HG02588 (cell line): ENCODE results near the gene COG8.
"Not testable (repeated sequence)": the region's sequence is repeated elsewhere in the genome, so short reads cannot be mapped to it uniquely, and the experiment has no call there.

Experiments used
- ATAC-seq: cut with Tn5 transposase; IDR thresholded peaks from one replicate; pipeline ENCODE4 v1.9.1; 2021; ENCODE audit warnings: mild to moderate bottlenecking, moderate library complexity; ENCODE audit not compliant: unreplicated experiment

The COG8 gene

DNA sequence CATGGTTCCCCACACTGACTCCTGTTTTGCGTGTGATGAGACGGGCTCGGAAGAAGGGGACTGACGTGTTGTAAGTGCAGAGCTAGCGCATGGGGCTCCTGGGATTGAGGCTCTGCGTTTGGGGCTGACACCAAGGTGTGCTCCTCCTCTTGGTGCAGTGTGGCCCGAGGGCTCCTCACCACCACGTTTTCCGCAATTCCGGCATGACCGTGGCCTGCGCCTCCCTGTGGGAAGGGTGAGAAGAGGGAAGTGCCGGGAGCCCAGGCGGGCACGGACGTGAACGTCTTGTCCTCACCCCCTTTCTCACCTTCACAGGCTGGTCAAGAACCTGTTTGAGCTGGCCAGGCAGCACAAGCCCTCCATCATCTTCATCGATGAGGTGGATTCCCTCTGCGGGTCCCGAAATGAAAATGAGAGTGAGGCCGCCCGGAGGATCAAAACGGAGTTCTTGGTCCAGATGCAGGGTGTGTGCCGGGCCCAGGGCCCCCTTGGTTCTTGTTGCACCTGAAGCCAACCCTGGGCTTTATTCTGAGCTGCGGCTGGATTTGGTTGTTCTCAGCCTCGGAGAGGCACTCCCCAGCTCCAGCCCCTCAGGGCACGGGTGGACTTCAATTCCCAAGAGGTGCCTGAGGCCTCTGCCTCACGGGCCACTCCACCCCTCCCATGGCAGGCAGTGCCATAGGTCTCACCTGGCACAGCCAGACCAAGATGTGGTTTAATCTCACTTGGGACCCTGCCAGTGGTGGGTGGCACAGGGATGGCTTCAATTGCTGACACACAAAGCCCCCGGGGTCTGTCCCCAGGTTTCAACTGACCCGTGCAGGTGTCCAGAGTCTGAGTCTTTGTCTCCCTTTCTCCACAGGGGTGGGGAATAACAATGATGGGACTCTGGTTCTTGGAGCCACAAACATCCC is 19.3 kb downstream of the COG8 start:
- no peak for ATAC-seq

DNA sequence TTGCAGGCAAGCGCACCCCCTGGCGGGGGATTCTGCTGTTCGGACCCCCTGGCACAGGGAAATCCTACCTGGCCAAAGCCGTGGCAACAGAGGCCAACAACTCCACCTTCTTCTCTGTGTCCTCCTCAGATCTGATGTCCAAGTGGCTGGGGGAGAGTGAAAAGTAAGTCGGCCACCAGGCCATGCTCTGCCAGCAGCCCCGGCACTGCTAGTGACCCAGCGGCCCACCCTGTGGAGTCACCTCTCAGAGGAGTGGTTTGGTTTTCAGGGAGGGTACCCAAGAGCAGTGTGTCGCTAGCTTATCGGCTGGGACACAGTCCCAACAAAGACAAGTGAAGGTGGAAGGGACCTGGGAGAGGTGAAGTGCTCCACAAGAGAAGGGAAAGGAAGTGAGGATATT is 20.0 kb downstream of the COG8 start:
- no peak for ATAC-seq

GRCh38 chr16:69318911-69319289 is 20.5 kb downstream of the COG8 start:
- no peak for ATAC-seq

GRCh38 chr16:69318177-69318910 is 21.0 kb downstream of the COG8 start:
- no peak for ATAC-seq

DNA sequence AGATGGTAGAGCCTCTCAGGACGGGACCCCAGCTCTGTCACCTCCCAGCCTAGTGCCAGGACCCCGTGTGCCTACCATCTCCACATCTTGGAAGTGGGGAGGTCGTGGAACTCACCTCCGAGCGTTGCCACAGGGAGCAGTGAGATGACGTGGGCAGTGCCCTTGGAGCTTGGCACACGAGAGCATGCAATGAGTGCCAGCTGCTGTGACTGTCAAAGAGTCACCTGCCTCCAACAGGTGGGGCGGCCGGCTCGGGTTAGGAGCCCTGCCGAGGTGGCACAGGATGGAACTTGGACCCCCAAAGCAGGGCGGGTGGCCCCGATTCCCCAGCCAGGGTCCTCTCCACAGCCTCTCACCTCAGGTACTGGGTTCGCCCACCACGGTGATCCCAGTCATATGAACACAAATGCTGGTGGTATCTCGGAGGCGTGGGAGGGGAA is 22.7 kb downstream of the COG8 start:
- ATAC-seq, result no peak

DNA sequence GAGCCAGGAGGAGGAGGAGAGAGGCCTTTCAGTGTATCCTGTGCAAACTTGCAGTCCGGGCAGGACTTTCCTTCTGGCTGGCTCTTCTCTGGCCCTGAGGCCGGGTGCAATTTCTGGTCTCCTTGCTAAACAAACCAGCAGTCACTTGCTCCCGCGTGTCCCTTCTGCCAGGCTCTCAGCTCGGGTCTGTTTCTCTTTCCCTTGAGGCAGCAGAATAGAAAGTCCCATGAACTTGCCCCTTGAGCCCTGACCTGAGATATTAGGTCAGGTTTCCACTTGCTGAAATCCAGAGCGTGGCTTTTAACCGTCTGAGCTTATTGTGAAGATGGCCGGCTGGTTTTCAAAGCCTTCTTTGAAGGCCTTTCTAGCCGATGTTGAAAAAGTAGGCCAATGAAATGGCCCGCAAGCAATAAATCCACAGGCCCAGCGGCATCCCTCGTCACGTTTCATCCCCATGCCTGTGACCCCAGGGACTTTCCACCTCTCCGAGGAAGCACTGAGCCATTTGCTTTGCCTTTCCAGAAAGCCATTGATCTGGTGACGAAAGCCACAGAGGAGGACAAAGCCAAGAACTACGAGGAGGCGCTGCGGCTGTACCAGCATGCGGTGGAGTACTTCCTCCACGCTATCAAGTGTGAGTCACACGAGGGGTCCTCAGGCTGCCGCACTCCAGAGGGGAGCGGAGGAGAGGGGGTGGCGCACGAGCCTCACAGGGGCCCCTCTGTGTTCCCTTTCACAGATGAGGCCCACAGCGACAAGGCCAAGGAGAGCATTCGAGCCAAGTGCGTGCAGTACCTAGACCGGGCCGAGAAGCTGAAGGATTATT is 23.7 kb downstream of the COG8 start:
- ATAC-seq, result no peak

- ATAC-seq, result no peak
Observed at GRCh38 chr16:69314534-69314933, 24.8 kb downstream of the COG8 start.

DNA sequence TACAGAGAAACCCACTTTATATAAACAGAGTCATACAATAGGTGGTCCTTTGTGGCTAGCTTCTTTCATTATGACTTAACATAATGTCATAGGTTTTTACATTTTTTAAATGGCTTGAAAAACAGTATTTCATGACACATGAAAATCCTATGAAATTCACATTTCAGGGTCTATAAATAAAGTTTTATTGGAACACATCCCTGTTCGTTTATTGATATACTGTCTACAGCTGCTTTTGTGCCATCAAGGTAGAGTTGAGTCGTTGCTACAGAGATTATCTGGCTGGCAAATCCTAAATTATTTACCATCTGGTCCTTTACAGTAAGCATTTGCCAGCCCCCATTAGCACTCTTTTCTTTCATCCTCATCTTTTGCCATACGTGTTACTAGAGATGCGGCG is 25.9 kb downstream of the COG8 start:
- no peak for ATAC-seq

GRCh38 chr16:69311533-69312387 is 27.6 kb downstream of the COG8 start:
- peak; percentile 42 for ATAC-seq

- peak; percentile 96 for ATAC-seq
Observed at GRCh38 chr16:69310653-69311532, 28.5 kb downstream of the COG8 start, which contains the start of gene VPS4A. VPS4A (plus strand) TSS chr16:69311350; CDS start chr16:69311512, 162 bp downstream.

DNA sequence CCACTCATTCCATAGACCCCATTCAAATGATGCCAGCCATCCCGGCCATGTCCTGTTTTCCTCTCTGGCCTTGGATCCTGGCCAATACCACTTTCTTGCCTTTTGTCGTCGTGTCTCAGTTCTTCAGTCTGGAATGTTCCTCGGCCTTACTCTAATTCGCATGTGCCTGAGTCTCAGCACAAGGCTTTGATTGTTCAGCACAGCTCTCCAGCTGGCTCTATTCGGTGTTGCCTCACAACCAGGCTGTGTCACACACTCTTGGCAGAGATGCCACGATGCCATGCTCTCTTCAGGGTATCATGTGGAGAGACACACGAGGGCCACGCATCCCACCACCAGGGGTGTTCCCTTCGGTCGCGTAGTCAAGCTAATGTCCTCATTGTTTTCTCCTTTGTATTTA is 30.0 kb downstream of the COG8 start:
- ATAC-seq, result no peak

DNA sequence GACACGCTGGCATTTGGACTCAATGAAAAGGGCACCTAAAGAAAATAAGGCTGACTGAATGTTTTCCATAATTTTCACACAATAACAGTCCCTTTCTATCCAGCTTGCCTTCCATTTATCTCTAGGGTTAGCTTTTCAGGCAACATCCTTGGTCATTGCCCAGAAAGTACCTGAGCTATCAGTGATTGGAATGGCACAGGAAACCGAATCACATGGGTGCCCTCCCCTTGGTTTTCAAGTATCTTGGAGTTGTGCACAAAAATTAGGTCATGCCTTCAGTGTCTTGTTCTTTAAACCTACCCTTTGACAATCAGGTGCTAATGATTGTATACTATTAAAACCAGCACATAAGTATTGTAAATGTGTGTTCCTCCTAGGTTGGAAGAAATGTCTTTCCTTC is 31.5 kb downstream of the COG8 start:
- no peak for ATAC-seq

DNA sequence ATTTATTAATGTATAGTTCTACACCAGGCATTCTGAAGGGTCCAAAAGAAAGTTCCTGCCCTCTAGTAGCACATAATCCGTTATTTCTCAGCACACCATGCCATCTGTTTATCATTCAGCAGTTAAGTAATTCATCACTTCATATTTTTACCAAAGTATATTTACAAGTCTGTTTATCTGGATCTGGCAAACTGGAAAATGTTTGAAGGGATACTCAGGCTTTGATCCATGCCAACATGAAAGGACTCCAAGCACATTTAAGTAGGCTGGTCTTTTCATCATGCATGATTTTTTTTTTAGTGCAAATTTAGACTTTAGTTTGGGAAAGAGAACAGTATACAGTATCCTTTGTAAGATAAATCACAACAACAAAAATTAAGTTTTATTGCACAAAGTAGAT is 32.3 kb downstream of the COG8 start:
- ATAC-seq, result no peak

DNA sequence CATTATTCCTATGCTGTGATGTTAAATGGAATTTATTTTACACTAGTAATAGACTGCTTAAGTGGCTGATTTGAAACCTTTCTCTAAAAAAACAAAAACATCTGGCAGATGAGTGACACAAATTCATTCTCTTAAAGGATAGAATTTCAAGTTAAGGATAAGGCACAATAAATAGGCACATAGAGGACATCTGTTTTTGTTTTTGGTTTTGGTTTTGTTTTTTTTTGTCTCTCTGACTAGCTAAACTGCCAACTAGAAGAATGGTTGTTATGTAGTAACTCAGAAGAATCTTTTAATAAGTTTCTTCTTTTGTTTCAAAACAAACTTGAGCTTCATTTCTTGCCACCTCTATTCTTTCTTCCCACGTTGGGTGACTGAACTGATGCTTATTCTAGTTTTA is 33.3 kb downstream of the COG8 start:
- ATAC-seq, result no peak

- ATAC-seq, result no peak
Observed at GRCh38 chr16:69302301-69302700, 37.1 kb downstream of the COG8 start.

GRCh38 chr16:69301861-69302260 is 37.5 kb downstream of the COG8 start:
- ATAC-seq, result no peak

DNA sequence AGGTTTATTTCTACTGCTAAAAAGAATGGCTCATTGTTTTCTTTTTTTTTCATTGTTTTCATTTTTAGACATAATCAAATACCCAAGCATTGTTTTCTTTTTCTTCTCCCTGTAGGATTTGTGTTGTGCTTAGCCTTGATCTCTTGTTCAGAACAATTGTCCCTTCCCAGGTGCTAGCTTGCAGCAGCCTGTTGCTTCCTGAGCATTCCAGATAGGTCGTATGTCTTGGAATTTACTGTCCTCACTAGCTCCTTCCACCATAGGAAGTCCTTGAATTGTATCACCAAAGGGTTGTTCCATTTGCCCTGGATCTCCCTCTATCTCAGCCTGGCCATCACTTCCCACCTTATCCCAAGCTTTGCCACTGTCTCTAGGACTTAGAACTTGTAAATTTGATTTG is 38.2 kb downstream of the COG8 start:
- ATAC-seq, result no peak

- no peak for ATAC-seq
Observed at GRCh38 chr16:69298261-69298660, 41.1 kb downstream of the COG8 start.

- ATAC-seq, result not testable (repeated sequence)
Observed at GRCh38 chr16:69296771-69297170, 42.6 kb downstream of the COG8 start.
